ENCODE results near the gene MX1. TPM values are rescaled to one million over a fixed set of nuclear protein-coding genes. Genes with fewer than 3 reads are reported as not detected.

Gene MX1
- total RNA-seq, 2 donors from 2014 or later, result 7.0 to 14.8 TPM

DNA sequence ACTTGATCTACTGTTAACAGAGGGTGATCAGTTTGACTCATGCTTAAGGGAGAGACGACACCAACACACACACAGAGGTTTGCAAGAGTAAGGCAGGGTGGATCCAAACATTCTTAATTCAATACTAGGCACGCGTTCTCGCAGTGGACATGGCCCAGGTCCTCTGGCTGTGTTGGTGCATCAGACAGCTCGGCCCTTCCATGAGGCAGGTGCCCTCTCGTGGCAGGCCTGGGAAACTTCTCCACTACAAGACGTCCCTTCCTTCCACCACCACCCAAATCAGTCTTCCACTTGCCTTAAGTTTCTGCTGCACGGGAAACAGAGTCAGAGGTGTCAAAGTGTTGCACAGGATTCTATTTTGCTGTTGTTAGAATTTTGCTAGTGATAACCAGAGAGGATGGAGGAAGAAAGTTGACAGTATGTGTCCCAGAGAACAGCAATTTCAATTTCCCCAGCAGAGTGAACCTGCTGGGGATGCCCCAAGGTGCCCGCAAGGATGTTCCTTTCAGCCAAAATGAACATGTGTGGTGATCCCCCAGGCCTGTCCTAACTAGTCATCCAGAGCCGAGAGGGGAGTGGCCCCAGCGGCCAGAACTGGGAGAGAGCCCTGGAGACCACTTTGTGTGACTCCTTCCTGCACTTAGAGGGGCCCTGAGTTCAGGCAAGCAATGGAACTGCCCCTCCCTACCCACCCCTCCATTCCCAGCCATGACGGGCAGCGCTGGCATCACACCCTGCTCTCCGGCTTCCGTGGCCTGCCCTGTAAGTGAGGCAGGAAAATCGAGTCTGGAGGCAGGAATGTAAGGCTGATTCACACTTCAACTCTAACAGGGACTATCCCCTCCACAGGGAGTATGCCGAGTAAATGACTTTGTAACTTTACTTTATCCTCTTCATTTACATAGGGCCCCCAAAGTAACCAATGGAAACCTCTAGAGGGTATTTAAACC, 34.8 kb downstream of the MX1 start:
- no peaks in the 10 kb centered on the region for H3K9me3 ChIP-seq
- H3K27me3 ChIP-seq, result no peaks in the 10 kb centered on the region
- peaks cover 6 to 19% of the 10 kb centered on the region in 2 donors for H3K36me3 ChIP-seq (replicated peaks in 1 of 2; ENCODE audit: insufficient read depth in 1 of 2, low read depth in 2 of 2)
- WGBS, 2 donors, result 18 to 30% methylated on average over 13 to 17 of the region's 17 CpGs
- peaks cover 6% of the 10 kb centered on the region for H3K4me1 ChIP-seq
- intact Hi-C loops (cut with DNase I), result loop anchor here (5.0 kb wide), 1 partner anchor 179 kb away; no protein-coding TSS in a partner anchor
- H3K4me3 ChIP-seq, result no peak overlapping the region
- DNase-seq (peak; percentile 78 to 84 (median 82)), ATAC-seq (peak; percentile 90)
- peak overlapping the region in 1 of 4 donors; percentile 20 for H3K27ac ChIP-seq
- TF ChIP-seq, protein P1, sequence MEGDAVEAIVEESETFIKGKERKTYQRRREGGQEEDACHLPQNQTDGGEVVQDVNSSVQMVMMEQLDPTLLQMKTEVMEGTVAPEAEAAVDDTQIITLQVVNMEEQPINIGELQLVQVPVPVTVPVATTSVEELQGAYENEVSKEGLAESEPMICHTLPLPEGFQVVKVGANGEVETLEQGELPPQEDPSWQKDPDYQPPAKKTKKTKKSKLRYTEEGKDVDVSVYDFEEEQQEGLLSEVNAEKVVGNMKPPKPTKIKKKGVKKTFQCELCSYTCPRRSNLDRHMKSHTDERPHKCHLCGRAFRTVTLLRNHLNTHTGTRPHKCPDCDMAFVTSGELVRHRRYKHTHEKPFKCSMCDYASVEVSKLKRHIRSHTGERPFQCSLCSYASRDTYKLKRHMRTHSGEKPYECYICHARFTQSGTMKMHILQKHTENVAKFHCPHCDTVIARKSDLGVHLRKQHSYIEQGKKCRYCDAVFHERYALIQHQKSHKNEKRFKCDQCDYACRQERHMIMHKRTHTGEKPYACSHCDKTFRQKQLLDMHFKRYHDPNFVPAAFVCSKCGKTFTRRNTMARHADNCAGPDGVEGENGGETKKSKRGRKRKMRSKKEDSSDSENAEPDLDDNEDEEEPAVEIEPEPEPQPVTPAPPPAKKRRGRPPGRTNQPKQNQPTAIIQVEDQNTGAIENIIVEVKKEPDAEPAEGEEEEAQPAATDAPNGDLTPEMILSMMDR (IDR thresholded peaks at IDR 0.05), result peak; percentile 54 to 90 (median 80)
- TF ChIP-seq POLR2A (IDR thresholded peaks at IDR 0.05), result peak in 1 of 3 donors; percentile 5

DNA sequence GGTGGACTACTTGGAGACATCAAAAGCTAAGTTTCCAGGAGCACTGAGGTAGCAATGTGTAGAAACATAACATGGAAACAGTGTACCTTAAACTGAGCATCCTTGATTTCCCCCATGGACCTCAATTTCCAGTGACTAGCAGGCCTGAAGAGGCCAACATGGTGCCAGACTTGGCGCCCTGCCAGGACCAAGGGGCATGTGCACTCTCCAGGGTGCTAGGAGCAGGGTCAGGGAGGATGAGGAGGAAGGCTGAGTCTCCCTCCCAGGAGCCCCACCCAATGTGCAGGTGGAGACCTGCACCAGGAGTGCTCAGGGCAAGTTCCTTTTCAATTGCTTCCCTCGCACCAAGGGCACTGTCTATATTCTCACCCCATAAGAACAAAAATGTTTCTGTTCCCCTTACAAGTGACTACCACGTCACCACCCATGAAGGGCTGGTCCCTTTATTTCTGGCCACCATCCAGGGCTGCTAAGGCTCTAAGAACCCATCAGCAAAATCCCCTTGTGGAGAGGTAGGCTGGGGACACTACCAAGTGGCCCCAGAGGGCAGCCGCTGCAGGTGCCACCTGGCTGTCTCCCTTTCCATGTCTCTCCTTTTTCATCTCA, 39.2 kb downstream of the MX1 start:
- 90 to 100% methylated on average over 3 to 4 of the region's 4 CpGs for WGBS, 2 donors
- DNase-seq, result no peak
- peaks cover 24% of the 10 kb centered on the region for H3K4me1 ChIP-seq

DNA sequence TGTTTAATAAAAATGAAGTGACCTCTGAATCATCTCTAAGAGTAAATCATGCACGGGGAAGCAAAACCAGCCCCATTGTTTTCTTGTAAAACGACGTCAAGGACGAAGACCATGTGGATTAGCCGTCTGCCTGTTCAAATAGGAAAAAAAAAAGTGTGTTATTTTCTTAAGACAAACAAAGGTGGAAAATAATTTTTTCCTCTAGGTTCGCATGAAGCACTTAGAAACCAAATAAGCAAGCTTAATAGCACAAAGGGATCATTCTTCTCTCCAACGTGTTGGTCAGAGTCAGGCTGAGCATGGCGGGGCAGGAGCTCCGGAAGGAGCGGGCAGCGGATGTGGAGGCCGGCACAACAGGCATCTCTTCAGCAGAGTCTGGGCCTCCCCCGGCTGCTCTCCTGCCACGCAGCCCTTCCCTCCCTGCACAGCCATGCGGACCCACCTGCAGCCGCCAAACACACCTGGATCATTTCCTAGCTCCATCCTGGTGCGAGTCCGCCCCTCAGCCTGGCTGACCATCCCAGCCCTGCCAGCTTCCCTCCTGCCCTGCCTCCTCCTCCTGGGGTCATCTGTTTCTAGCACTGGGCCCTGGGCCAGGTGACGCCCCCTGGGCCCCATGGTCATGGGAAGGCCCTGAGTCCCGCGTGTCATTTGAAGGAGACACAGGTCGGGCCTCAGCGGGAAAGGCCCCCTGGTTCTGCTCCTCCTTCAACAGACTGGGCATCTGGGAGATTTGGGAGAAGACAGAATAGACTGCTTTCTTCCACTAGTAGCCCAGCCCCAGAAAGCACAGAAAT, 40.2 kb downstream of the MX1 start:
- Histone ChIP-seq H3K36me3 (replicated peaks in 1 of 2; ENCODE audit: insufficient read depth in 1 of 2, low read depth in 2 of 2) (peaks cover 26 to 47% of the 10 kb centered on the region in 2 donors), H3K27ac (peak overlapping the region in 3 of 4 donors; percentile 26 to 44 (median 41)), H3K4me1 (peaks cover 18% of the 10 kb centered on the region), H3K9me3 (no peaks in the 10 kb centered on the region), H3K4me3 (no peak overlapping the region), H3K27me3 (no peaks in the 10 kb centered on the region)
- WGBS, 2 donors, result 57 to 67% methylated on average over 20 to 23 of the region's 23 CpGs
- intact Hi-C loops (cut with DNase I), result no loop called here
- no peak for ATAC-seq
- peak in 1 of 4 donors; percentile 35 for DNase-seq
- TF ChIP-seq, protein P1 (IDR thresholded peaks at IDR 0.05), result no peak
- TF ChIP-seq POLR2A (IDR thresholded peaks at IDR 0.05), result no peak

More for the DNA sequence above, 39.2 kb downstream of the MX1 start:
- Histone ChIP-seq H3K4me3 (no peak overlapping the region), H3K36me3 (replicated peaks in 1 of 2; ENCODE audit: insufficient read depth in 1 of 2, low read depth in 2 of 2) (peaks cover 25 to 38% of the 10 kb centered on the region in 2 donors), H3K9me3 (no peaks in the 10 kb centered on the region), H3K27me3 (no peaks in the 10 kb centered on the region), H3K27ac (no peak overlapping the region)
- ATAC-seq, result no peak
- no peak for TF ChIP-seq POLR2A (IDR thresholded peaks at IDR 0.05)
- TF ChIP-seq, protein P1 (IDR thresholded peaks at IDR 0.05), result no peak
- intact Hi-C loops (cut with DNase I), result no loop called here

DNA sequence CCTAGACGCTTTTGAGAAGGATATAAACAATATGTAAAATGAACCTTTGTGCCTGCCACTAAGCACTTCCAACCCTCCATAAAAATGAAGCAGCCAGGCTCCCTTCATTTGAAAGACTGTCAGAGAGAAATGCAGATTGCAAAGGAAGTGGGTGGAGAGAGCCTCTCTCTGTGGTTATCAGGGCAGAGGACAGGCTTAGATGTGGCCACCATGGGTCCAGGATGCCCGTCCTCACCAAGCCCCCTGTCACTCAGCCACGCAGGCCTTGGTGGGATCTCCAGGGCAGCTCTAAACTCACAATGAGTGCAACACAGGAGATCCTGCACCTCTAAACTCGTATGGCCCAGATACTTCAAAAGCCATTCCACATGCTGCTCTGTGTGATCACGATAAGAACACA, 44.0 kb downstream of the MX1 start:
- WGBS, 2 donors, result 66 to 88% methylated on average over 3 to 5 of the region's 5 CpGs
- Histone ChIP-seq H3K4me1 (peaks cover 18% of the 10 kb centered on the region), H3K36me3 (replicated peaks in 1 of 2; ENCODE audit: insufficient read depth in 1 of 2, low read depth in 2 of 2) (peaks cover 47 to 54% of the 10 kb centered on the region in 2 donors), H3K27me3 (no peaks in the 10 kb centered on the region), H3K4me3 (no peak overlapping the region), H3K27ac (no peak overlapping the region), H3K9me3 (no peaks in the 10 kb centered on the region)
- TF ChIP-seq, protein P1 (IDR thresholded peaks at IDR 0.05), result no peak
- TF ChIP-seq POLR2A (IDR thresholded peaks at IDR 0.05), result no peak
- DNase-seq (no peak), ATAC-seq (no peak)
- intact Hi-C loops (cut with DNase I), result no loop called here

Measured in body of pancreas (tissue), 4 donors.